GM12865 (cell line): Measurements from ENCODE around the gene NKPD1.

Experiments
- DNase-seq: peaks from one replicate; pipeline ENCODE4 v3.0.0; 2010; ENCODE audit warnings: low read depth
- H3K4me3 ChIP-seq: 2 replicates; pipeline ENCODE4 v1.5.1; 2011; ENCODE audit warnings: mild to moderate bottlenecking, low read depth, low read length, control low read depth
- CTCF ChIP-seq: IDR thresholded peaks from 2 replicates; pipeline ENCODE4 v1.5.1; 2011; ENCODE audit warnings: low read length, control low read depth, low read depth, inconsistent platforms; ENCODE audit not compliant: insufficient read depth; ENCODE audit errors: missing control alignments

Gene NKPD1, protein sequence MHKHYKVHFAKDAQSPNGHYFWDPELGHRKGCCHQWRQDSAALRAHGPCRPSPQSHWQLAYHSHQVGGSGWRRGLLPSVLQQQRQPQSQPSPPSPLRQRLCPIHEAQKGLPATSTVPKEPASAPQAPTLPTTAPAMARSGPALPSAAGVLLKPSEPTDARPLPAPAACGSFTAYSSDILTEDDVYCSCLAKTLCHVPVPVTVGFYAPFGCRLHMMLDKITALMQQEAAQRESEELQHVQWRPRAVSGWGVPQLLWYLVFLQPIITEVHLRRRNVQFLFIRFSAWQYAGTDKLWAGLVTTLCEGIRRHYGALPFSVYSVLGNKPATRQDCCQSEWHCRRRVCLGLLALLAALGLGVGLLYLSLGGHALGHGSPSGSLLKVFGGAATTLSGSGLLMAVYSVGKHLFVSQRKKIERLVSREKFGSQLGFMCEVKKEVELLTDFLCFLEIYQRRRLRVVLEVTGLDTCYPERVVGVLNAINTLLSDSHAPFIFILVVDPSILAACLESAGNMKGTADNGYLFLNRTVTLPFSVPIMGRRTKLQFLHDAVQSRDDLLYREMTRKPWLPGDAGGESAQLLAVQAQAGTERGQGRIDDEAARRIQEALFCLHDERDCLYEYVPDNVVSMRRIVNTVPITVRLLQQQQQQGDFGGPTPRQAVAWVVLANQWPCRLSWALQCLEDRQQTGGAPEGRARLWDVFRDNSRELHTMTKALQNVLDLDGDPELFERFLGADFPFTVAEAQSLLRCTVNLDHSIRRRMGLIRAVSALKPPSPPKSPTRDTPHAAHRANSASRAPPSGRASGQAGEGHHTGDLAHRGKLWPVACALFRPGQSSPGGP

GRCh38 chr19:45160870-45161737 is at the start of gene NKPD1:
NKPD1 (minus strand) TSS chr19:45160982; CDS start chr19:45160150, 832 bp downstream.
- no peak within 1 kb of the TSS for H3K4me3 ChIP-seq

GRCh38 chr19:45206328-45206727 is 45.5 kb upstream of the NKPD1 start:
- no peak for TF ChIP-seq CTCF
- no peak for DNase-seq
- no peak overlapping the region for H3K4me3 ChIP-seq

More at GRCh38 chr19:45160870-45161737, at the start of gene NKPD1:
- no peak for TF ChIP-seq CTCF
- DNase-seq, result no peak

GRCh38 chr19:45205810-45206209 is 45.0 kb upstream of the NKPD1 start:
- DNase-seq, result no peak
- TF ChIP-seq CTCF, result no peak
- no peak overlapping the region for H3K4me3 ChIP-seq

- H3K4me3 ChIP-seq, result no peak overlapping the region
- DNase-seq, result no peak
- no peak for TF ChIP-seq CTCF
Observed at GRCh38 chr19:45202637-45203036, 41.9 kb upstream of the NKPD1 start.

GRCh38 chr19:45200568-45200967 is 39.8 kb upstream of the NKPD1 start:
- TF ChIP-seq CTCF, result no peak
- DNase-seq, result no peak
- H3K4me3 ChIP-seq, result no peak overlapping the region

- no peak for DNase-seq
- H3K4me3 ChIP-seq, result no peak overlapping the region
- no peak for TF ChIP-seq CTCF
Observed at GRCh38 chr19:45195764-45196163, 35.0 kb upstream of the NKPD1 start.
